ENCODE measurements around the gene ASIC1.
"Not testable (repeated sequence)": the region's sequence is repeated elsewhere in the genome, so short reads cannot be mapped to it uniquely, and the experiment has no call there.

The ASIC1 gene

GRCh38 chr12:50057000-50057841, at the start of gene ASIC1:
Gene ASIC1, plus strand, starts transcription at chr12:50057596. Its CDS starts 1,171 bp downstream, at chr12:50058767.
- in situ Hi-C loops (cut with MboI; ENCODE audit: low sequenced_read_pairs) = no loop called here

GRCh38 chr12:50013361-50014147, 43.8 kb upstream of the ASIC1 start:
- in situ Hi-C loops (cut with MboI; ENCODE audit: low sequenced_read_pairs) = no loop called here

- in situ Hi-C loops (cut with MboI; ENCODE audit: low sequenced_read_pairs) = no loop called here
Measured at GRCh38 chr12:50014342-50014741, 43.1 kb upstream of the ASIC1 start.

GRCh38 chr12:50016501-50017475, 40.6 kb upstream of the ASIC1 start:
- in situ Hi-C loops (cut with MboI; ENCODE audit: low sequenced_read_pairs) = no loop called here

- in situ Hi-C loops (cut with MboI; ENCODE audit: low sequenced_read_pairs) = no loop called here
Measured at GRCh38 chr12:50017641-50018040, 39.8 kb upstream of the ASIC1 start.

GRCh38 chr12:50018154-50018553, 39.2 kb upstream of the ASIC1 start:
- in situ Hi-C loops (cut with MboI; ENCODE audit: low sequenced_read_pairs) = no loop called here

GRCh38 chr12:50018968-50019367, 38.4 kb upstream of the ASIC1 start:
- in situ Hi-C loops (cut with MboI; ENCODE audit: low sequenced_read_pairs) = no loop called here

GRCh38 chr12:50019524-50019923, 37.9 kb upstream of the ASIC1 start:
- in situ Hi-C loops (cut with MboI; ENCODE audit: low sequenced_read_pairs) = no loop called here

- in situ Hi-C loops (cut with MboI; ENCODE audit: low sequenced_read_pairs) = no loop called here
Measured at GRCh38 chr12:50021031-50021430, 36.4 kb upstream of the ASIC1 start.

GRCh38 chr12:50022903-50023302, 34.5 kb upstream of the ASIC1 start:
- in situ Hi-C loops (cut with MboI; ENCODE audit: low sequenced_read_pairs) = no loop called here

GRCh38 chr12:50024227-50024626, 33.2 kb upstream of the ASIC1 start:
- in situ Hi-C loops (cut with MboI; ENCODE audit: low sequenced_read_pairs) = no loop called here

GRCh38 chr12:50024805-50025186, 32.6 kb upstream of the ASIC1 start:
- in situ Hi-C loops (cut with MboI; ENCODE audit: low sequenced_read_pairs) = no loop called here

- in situ Hi-C loops (cut with MboI; ENCODE audit: low sequenced_read_pairs) = no loop called here
Measured at GRCh38 chr12:50025187-50026059, 32.0 kb upstream of the ASIC1 start, which contains the start of gene RACGAP1. Gene RACGAP1, minus strand, starts transcription at chr12:50025494. Its CDS starts 8,779 bp downstream, at chr12:50016715.

GRCh38 chr12:50026691-50027090, 30.7 kb upstream of the ASIC1 start:
- in situ Hi-C loops (cut with MboI; ENCODE audit: low sequenced_read_pairs) = no loop called here

GRCh38 chr12:50030449-50030848, 26.9 kb upstream of the ASIC1 start:
- in situ Hi-C loops (cut with MboI; ENCODE audit: low sequenced_read_pairs) = not testable (repeated sequence)

- in situ Hi-C loops (cut with MboI; ENCODE audit: low sequenced_read_pairs) = no loop called here
Measured at GRCh38 chr12:50032515-50032853, 24.9 kb upstream of the ASIC1 start.

GRCh38 chr12:50032854-50033581, 24.4 kb upstream of the ASIC1 start:
- in situ Hi-C loops (cut with MboI; ENCODE audit: low sequenced_read_pairs) = no loop called here

GRCh38 chr12:50038336-50038735, 19.1 kb upstream of the ASIC1 start:
- in situ Hi-C loops (cut with MboI; ENCODE audit: low sequenced_read_pairs) = no loop called here

- in situ Hi-C loops (cut with MboI; ENCODE audit: low sequenced_read_pairs) = no loop called here
Measured at GRCh38 chr12:50039151-50039835, 18.1 kb upstream of the ASIC1 start.

All from hTERT RPE-1 (cell line).